ENCODE data around the gene ARHGAP42.

The ARHGAP42 gene

GRCh38 chr11:100869328-100869727 lies 182.2 kb downstream of the ARHGAP42 start:
- no peak for DNase-seq (ENCODE audit: low spot score)
- in situ Hi-C loops (cut with MboI; ENCODE audit: low pct_unique_long_range_greater_than_20kb, low sequenced_read_pairs, unreplicated experiment) = loop anchor here (10.0 to 25.0 kb wide), 3 partner anchors 55 to 282 kb away; no protein-coding TSS in a partner anchor
- no peak for TF ChIP-seq CTCF (IDR thresholded peaks at IDR 0.05; ENCODE audit: extremely low read depth, insufficient read depth, missing control alignments)

GRCh38 chr11:100870138-100870537 lies 183.1 kb downstream of the ARHGAP42 start:
- in situ Hi-C loops (cut with MboI; ENCODE audit: low pct_unique_long_range_greater_than_20kb, low sequenced_read_pairs, unreplicated experiment) = loop anchor here (25.0 kb wide), 2 partner anchors 108 to 283 kb away; no protein-coding TSS in a partner anchor
- DNase-seq (ENCODE audit: low spot score) = no peak
- TF ChIP-seq CTCF (IDR thresholded peaks at IDR 0.05; ENCODE audit: extremely low read depth, insufficient read depth, missing control alignments) = no peak

DNA sequence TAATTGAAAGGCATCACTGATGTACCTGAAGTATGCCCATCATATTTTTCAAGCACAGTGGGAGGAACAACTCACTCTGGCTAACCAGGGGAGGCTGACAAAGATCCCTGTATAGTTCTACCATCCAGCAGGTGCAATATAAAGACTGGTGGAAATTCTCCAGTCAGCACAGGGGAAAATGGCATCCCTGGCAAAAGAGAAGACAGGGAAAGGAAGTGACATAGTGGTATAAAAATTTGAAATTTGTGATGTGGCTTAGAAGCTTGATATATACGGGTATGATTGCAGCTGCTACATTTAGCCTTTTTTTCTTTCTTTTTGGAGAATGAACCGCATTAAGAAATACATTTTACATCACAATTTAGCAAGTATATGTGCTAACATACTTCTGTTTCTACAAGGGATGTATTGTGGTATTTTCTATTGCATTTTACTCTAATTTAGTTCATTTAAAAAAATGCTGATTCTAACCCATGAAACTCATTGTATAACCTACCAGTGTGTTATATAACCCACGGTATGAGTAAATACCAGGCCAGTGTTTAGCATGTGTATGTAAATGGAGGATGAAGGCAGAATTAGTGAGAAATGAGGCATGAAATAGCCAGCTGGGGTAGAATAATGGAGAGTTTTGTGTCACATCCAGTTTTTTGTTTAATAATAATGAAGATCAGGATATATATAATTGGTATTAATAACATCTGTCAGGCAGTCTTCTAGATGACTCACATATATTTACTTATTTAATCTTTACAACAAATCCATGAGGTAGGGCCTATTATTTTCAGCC lies 186.1 kb downstream of the ARHGAP42 start:
- in situ Hi-C loops (cut with MboI; ENCODE audit: low pct_unique_long_range_greater_than_20kb, low sequenced_read_pairs, unreplicated experiment) = loop anchor here (25.0 kb wide), 2 partner anchors 111 to 286 kb away; no protein-coding TSS in a partner anchor
- TF ChIP-seq CTCF (IDR thresholded peaks at IDR 0.05; ENCODE audit: extremely low read depth, insufficient read depth, missing control alignments) = no peak
- DNase-seq (ENCODE audit: low spot score) = no peak

- in situ Hi-C loops (cut with MboI; ENCODE audit: low pct_unique_long_range_greater_than_20kb, low sequenced_read_pairs, unreplicated experiment) = loop anchor here (25.0 kb wide), 2 partner anchors 112 to 287 kb away; no protein-coding TSS in a partner anchor
- no peak for TF ChIP-seq CTCF (IDR thresholded peaks at IDR 0.05; ENCODE audit: extremely low read depth, insufficient read depth, missing control alignments)
- DNase-seq (ENCODE audit: low spot score) = no peak
Measured at GRCh38 chr11:100874203-100874602, 187.1 kb downstream of the ARHGAP42 start.

DNA sequence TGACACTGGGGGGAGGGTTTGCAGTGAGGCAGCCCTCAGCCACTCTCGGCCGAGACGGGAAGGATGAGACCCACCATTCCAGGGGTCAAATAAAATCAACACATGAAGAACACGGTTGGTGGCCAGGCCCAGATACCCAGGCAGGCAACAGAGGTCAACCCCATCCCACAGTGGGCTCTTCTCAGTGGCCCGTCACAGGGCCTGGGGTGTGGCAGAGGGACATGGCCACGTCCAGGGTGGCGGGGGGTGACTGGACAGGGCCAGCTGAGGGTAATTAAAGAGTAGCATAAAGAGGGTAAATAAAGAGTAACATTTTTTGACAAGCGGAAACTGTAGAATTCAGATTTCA lies 188.4 kb downstream of the ARHGAP42 start:
- in situ Hi-C loops (cut with MboI; ENCODE audit: low pct_unique_long_range_greater_than_20kb, low sequenced_read_pairs, unreplicated experiment) = no loop called here

More for the DNA sequence above, 188.4 kb downstream of the ARHGAP42 start:
- no peak for TF ChIP-seq CTCF (IDR thresholded peaks at IDR 0.05; ENCODE audit: extremely low read depth, insufficient read depth, missing control alignments)
- DNase-seq (ENCODE audit: low spot score) = no peak
